Keratinocyte (primary cell): ENCODE data around the gene COMMD4. TPM values are rescaled to one million over a fixed set of nuclear protein-coding genes. Genes with fewer than 3 reads are reported as not detected.
"Not testable (repeated sequence)": the region's sequence is repeated elsewhere in the genome, so short reads cannot be mapped to it uniquely, and the experiment has no call there.

Experiments used
- DNase-seq: peaks from one replicate; pipeline ENCODE4 v3.0.0-alpha.2; 2011; ENCODE audit warnings: low read depth, missing footprints, low spot score
- FAIRE-seq: peaks from 2 replicates; lab custom pipeline; 2011; peaks lifted over from hg19 to GRCh38; lab: Jason Lieb, UNC
- H2AFZ ChIP-seq: 2 replicates; pipeline ENCODE4 v1.6.0; 2012; ENCODE audit warnings: low read length, control low read depth, inconsistent platforms; ENCODE audit not compliant: control insufficient read depth
- H3K27ac ChIP-seq: 2 replicates; pipeline ENCODE4 v1.5.1; 2011; ENCODE audit warnings: low read length; ENCODE audit not compliant: control insufficient read depth, insufficient read depth
- H3K27me3 ChIP-seq: 3 replicates; pipeline ENCODE4 v1.6.0; 2011; ENCODE audit warnings: low read length; ENCODE audit not compliant: control insufficient read depth, insufficient read depth; ENCODE audit errors: extremely low read depth
- H3K36me3 ChIP-seq, 2 experiments: 2 replicates in 1 of 2; 3 replicates in 1 of 2; pipeline ENCODE4 v1.5.1; 2011; ENCODE audit warnings: low read length in 2 of 2, mild to moderate bottlenecking in 1 of 2; ENCODE audit not compliant: control insufficient read depth in 2 of 2, insufficient read depth in 2 of 2; ENCODE audit errors: extremely low read depth in 1 of 2
- H3K4me1 ChIP-seq: 3 replicates; pipeline ENCODE4 v1.5.1; 2011; ENCODE audit warnings: low read length; ENCODE audit not compliant: control insufficient read depth, insufficient read depth; ENCODE audit errors: extremely low read depth
- H3K4me2 ChIP-seq: 3 replicates; pipeline ENCODE4 v1.6.0; 2011; ENCODE audit warnings: low read depth, low read length; ENCODE audit not compliant: control insufficient read depth, insufficient read depth; ENCODE audit errors: extremely low read depth
- H3K4me3 ChIP-seq, 3 experiments: fragments of 200-600 bp in 1 of 3; sonication (generic) in 1 of 3; 2 replicates in 2 of 3; 3 replicates in 1 of 3; pipeline ENCODE4 v1.5.1; 2011 to 2016; ENCODE audit warnings: low read length in 3 of 3, mild to moderate bottlenecking in 3 of 3, control low read depth in 2 of 3, inconsistent platforms in 1 of 3, low read depth in 1 of 3, mixed read lengths in 1 of 3, mixed run types in 1 of 3, moderate library complexity in 1 of 3; ENCODE audit not compliant: control insufficient read depth in 2 of 3, insufficient read depth in 2 of 3; ENCODE audit errors: extremely low read depth in 1 of 3
- H3K79me2 ChIP-seq: 2 replicates; pipeline ENCODE4 v1.6.0; 2012; ENCODE audit warnings: low read length; ENCODE audit not compliant: control insufficient read depth, insufficient read depth
- H3K9ac ChIP-seq: 3 replicates; pipeline ENCODE4 v1.6.0; 2011; ENCODE audit warnings: low read length; ENCODE audit not compliant: control insufficient read depth, insufficient read depth; ENCODE audit errors: extremely low read depth
- H3K9me1 ChIP-seq: 3 replicates; pipeline ENCODE4 v1.6.0; 2011; ENCODE audit warnings: low read length; ENCODE audit not compliant: control insufficient read depth, insufficient read depth; ENCODE audit errors: extremely low read depth
- H3K9me3 ChIP-seq: 2 replicates; pipeline ENCODE4 v1.5.1; 2012; ENCODE audit warnings: low read depth, low read length; ENCODE audit not compliant: control insufficient read depth
- H4K20me1 ChIP-seq: 3 replicates; pipeline ENCODE4 v1.6.0; 2011; ENCODE audit warnings: low read length; ENCODE audit not compliant: control insufficient read depth, insufficient read depth; ENCODE audit errors: extremely low read depth
- CTCF ChIP-seq, 3 experiments: IDR thresholded peaks in 1 of 3; conservative IDR thresholded peaks in 1 of 3; optimal IDR thresholded peaks in 1 of 3; 2 replicates in 2 of 3; 3 replicates in 1 of 3; pipeline versions ENCODE3 to v1.5.1; 2011; ENCODE audit warnings: low read length in 3 of 3, mild to moderate bottlenecking in 3 of 3, moderate library complexity in 2 of 3, control low read depth in 1 of 3, inconsistent platforms in 1 of 3; ENCODE audit not compliant: insufficient read depth in 2 of 3; ENCODE audit errors: extremely low read depth in 1 of 3
- EZH2 ChIP-seq: IDR thresholded peaks from one replicate; pipeline ENCODE4 v1.6.1; 2012; ENCODE audit warnings: inconsistent platforms, mild to moderate bottlenecking, low read length, moderate library complexity
- dilution Hi-C: fragments of 300-500 bp; cut with MboI; formaldehyde crosslinking; loops from one replicate; pipeline ENCODE4 v1.7.0; 2020; ENCODE audit warnings: low sequenced_read_pairs; ENCODE audit not compliant: extremely low pct_ligation_motif_present
- polyA plus RNA-seq, 5 experiments: library from polyadenylated mRNA; depleted of rRNA in 3 of 5; stranded (reverse) in 3 of 5; stranded (forward) in 1 of 5; unstranded in 1 of 5; fragments of >200 nt; gene quantifications; 1 replicate in 1 of 5; 2 replicates in 3 of 5; 3 replicates in 1 of 5; pipeline versions ENCODE4 v1.2.1 to v1.2.3, GENCODE V29; 2011 to 2012; ENCODE audit warnings: missing spikeins in 2 of 5, low read depth in 1 of 5, low replicate concordance in 1 of 5

The COMMD4 gene
- polyA plus RNA-seq, 1 donor (not counting 4 experiments of a cell fraction or from before 2014, with no cell fraction given) = 48.2 TPM

DNA sequence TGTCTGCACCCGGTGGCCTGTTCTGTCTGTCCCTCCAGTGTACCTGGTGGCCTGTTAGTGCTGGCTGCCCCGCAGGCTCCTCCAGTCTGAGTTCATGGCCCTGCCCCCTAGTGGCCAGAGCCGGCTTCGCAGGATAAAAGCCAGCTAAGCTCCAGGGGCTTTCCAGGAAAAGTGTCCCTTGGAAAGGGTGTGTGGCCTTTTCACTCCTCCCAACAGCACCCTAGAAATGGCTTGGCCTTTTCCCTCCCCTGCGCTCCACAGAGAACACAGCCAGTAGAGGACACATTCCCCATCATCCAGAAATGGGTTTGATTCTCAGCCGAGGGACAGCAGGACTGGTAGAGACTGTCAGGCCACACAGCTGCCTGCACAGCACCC is 36.6 kb upstream of the COMMD4 start:
- H3K4me2 ChIP-seq, H3K79me2 ChIP-seq, dilution Hi-C loops, H4K20me1 ChIP-seq, H3K4me1 ChIP-seq, H3K9me1 ChIP-seq, H3K4me3 ChIP-seq, H3K36me3 ChIP-seq, DNase-seq, H3K9ac ChIP-seq, FAIRE-seq, H2AFZ ChIP-seq, H3K27ac ChIP-seq, H3K27me3 ChIP-seq, H3K9me3 ChIP-seq: not testable (repeated sequence)
- peak in 1 of 3 experiments; percentile 31 for TF ChIP-seq CTCF (optimal IDR thresholded peaks at IDR 0.05 in 1 of 3, IDR thresholded peaks at IDR 0.05 in 1 of 3, conservative IDR thresholded peaks at IDR 0.05 in 1 of 3; ENCODE audit: extremely low read depth in 1 of 3, insufficient read depth in 2 of 3, low read length in 3 of 3)

DNA sequence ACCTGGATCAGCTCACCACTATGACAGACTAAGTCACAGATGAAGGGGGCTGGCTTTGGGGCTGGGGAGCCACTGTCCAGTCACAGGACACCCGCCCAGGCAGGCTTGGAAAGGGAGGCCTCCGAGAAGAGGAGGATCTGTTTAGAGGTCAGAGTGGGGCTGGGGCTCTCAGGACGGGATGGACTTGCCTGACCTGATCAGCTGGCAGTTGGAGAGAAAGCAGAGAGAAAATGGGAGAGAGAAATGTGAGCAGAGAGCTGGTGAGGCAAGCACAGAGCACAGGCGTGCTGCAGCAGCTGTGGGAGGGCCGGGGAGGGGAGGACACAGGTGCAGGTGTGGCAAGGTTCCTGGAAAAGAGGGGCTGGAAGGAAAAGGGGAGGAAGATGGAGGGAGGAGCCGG is 35.8 kb upstream of the COMMD4 start:
- FAIRE-seq, H3K9me3 ChIP-seq, H3K27ac ChIP-seq, dilution Hi-C loops, H3K4me2 ChIP-seq, H2AFZ ChIP-seq, H3K9me1 ChIP-seq, H3K36me3 ChIP-seq, H3K79me2 ChIP-seq, DNase-seq, H3K4me1 ChIP-seq, H3K4me3 ChIP-seq, H4K20me1 ChIP-seq, H3K27me3 ChIP-seq, H3K9ac ChIP-seq: not testable (repeated sequence)

DNA sequence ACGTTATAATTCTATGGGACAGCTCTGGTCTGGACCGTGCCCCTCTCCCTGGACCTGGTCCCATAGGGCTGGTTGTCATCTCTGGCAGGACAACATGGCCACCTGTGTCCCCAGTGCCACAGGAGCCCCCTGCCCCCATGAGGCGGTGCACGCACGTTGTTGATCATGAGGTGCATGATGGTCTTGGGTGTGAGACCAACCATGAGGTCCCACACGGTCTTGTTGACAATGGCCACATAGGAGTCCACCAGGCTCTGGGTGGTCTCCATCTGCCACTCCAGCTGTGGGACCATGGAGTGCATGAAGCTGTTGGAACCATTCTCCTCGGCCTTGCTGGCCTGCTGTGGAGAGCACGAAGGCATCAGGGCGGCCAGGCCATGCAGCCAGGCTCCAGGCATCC is 33.5 kb upstream of the COMMD4 start:
- no peak overlapping the region for H3K27ac ChIP-seq
- TF ChIP-seq CTCF (optimal IDR thresholded peaks at IDR 0.05 in 1 of 3, IDR thresholded peaks at IDR 0.05 in 1 of 3, conservative IDR thresholded peaks at IDR 0.05 in 1 of 3; ENCODE audit: extremely low read depth in 1 of 3, insufficient read depth in 2 of 3, low read length in 3 of 3) = no peak
- no peak for TF ChIP-seq EZH2
- H3K9me3 ChIP-seq = no peaks in the 10 kb centered on the region
- no peak for FAIRE-seq
- H3K36me3 ChIP-seq = no peaks in the 10 kb centered on the region
- dilution Hi-C loops = no loop called here
- H3K79me2 ChIP-seq = no peaks in the 10 kb centered on the region
- H2AFZ ChIP-seq = no peak overlapping the region
- H3K27me3 ChIP-seq = no peaks in the 10 kb centered on the region
- no peak overlapping the region for H3K4me3 ChIP-seq
- H3K9ac ChIP-seq = no peak overlapping the region
- DNase-seq = no peak
- H3K9me1 ChIP-seq = no peaks in the 10 kb centered on the region
- H3K4me1 ChIP-seq = no peaks in the 10 kb centered on the region
- H3K4me2 ChIP-seq = no peak overlapping the region
- H4K20me1 ChIP-seq = no peaks in the 10 kb centered on the region

DNA sequence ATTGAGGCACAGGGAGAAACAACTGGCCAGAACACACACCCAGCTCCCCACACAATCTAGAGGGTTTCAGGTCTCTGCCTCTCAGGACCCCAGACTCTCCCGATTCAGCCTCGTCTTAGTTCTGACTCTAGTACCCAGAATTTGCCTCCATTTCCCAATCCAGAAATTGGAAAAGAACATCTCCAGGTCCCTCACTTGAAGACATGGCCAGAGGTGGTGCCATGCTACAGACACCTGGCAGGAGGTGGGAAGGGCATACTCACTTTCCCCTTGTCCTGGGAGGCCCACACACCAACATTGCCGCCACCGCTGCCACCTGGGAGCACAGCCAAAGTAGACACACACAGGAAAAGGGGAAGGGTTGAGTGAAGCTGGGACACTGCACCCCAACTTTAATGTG is 33.1 kb upstream of the COMMD4 start:
- dilution Hi-C loops, H3K36me3 ChIP-seq, H3K4me1 ChIP-seq, H3K27ac ChIP-seq, DNase-seq, H3K4me3 ChIP-seq, FAIRE-seq, H3K79me2 ChIP-seq, H3K27me3 ChIP-seq, H3K9me3 ChIP-seq, H4K20me1 ChIP-seq, H3K9ac ChIP-seq, H3K4me2 ChIP-seq, H2AFZ ChIP-seq, H3K9me1 ChIP-seq: not testable (repeated sequence)
